ENCODE data around the gene OR7A17.

Gene OR7A17

GRCh38 chr19:14886032-14886431 lies at the start of gene OR7A17:
OR7A17 (minus strand) TSS chr19:14886132; CDS start chr19:14881355, 4,777 bp downstream.
- TF ChIP-seq, protein P1, sequence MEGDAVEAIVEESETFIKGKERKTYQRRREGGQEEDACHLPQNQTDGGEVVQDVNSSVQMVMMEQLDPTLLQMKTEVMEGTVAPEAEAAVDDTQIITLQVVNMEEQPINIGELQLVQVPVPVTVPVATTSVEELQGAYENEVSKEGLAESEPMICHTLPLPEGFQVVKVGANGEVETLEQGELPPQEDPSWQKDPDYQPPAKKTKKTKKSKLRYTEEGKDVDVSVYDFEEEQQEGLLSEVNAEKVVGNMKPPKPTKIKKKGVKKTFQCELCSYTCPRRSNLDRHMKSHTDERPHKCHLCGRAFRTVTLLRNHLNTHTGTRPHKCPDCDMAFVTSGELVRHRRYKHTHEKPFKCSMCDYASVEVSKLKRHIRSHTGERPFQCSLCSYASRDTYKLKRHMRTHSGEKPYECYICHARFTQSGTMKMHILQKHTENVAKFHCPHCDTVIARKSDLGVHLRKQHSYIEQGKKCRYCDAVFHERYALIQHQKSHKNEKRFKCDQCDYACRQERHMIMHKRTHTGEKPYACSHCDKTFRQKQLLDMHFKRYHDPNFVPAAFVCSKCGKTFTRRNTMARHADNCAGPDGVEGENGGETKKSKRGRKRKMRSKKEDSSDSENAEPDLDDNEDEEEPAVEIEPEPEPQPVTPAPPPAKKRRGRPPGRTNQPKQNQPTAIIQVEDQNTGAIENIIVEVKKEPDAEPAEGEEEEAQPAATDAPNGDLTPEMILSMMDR (IDR thresholded peaks at IDR 0.05; ENCODE audit: low read depth, low read length, missing control alignments) = no peak
- no peak within 1 kb of the TSS for H3K4me3 ChIP-seq (ENCODE audit: low read depth, low read length)
- DNase-seq (ENCODE audit: low read depth) = no peak
- in situ Hi-C loops (cut with HindIII; ENCODE audit: low sequenced_read_pairs) = no loop called here

GRCh38 chr19:14933506-14933905 lies 47.6 kb upstream of the OR7A17 start:
- no peak for DNase-seq (ENCODE audit: low read depth)
- in situ Hi-C loops (cut with HindIII; ENCODE audit: low sequenced_read_pairs) = no loop called here
- no peak overlapping the region for H3K4me3 ChIP-seq (ENCODE audit: low read depth, low read length)
- TF ChIP-seq, protein P1 (IDR thresholded peaks at IDR 0.05; ENCODE audit: low read depth, low read length, missing control alignments) = no peak

DNA sequence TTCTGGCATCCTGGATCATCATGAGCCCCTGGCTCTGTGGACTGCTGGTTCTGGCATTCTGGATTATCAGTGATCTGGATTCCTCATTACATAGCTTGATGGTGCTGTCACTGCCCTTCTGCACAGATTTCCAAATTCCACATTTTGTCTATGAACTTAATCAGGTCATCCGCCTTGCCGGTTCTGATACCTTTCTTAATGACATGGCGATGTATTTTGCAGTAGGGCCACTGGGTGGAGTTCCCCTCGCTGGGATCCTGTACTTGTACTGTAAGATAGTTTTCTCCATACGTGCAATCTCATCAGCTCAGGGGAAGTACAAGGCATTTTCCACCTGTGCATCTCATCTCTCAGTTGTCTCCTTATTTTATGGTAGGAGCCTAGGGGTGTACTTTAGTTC lies 30.9 kb upstream of the OR7A17 start:
- H3K4me3 ChIP-seq (ENCODE audit: low read depth, low read length) = no peak overlapping the region

GRCh38 chr19:14915116-14915515 lies 29.2 kb upstream of the OR7A17 start:
- no peak overlapping the region for H3K4me3 ChIP-seq (ENCODE audit: low read depth, low read length)
- in situ Hi-C loops (cut with HindIII; ENCODE audit: low sequenced_read_pairs) = no loop called here
- no peak for DNase-seq (ENCODE audit: low read depth)
- TF ChIP-seq, protein P1 (IDR thresholded peaks at IDR 0.05; ENCODE audit: low read depth, low read length, missing control alignments) = no peak

More for the DNA sequence above, 30.9 kb upstream of the OR7A17 start:
- TF ChIP-seq, protein P1 (IDR thresholded peaks at IDR 0.05; ENCODE audit: low read depth, low read length, missing control alignments) = no peak
- DNase-seq (ENCODE audit: low read depth) = no peak
- in situ Hi-C loops (cut with HindIII; ENCODE audit: low sequenced_read_pairs) = no loop called here

DNA sequence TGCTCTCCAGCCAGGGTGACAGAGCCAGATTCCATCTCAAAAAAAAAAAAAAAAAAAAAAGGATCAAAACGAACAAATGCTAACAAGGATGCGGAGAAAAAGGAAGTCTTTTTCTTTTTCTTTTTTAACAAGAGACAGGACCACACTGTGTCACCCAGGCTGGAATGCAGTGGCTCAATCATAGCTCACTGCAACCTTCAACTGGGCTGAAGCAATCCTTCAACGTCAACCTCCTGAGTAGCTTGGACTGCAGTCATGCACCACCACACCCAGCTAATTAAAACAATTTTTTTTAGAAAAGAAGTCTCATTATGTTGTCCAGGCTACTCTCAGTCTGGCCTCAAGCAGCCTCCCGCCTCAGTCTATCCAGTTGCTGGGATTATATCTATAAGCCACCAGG lies 20.8 kb upstream of the OR7A17 start:
- no peak for DNase-seq (ENCODE audit: low read depth)
- in situ Hi-C loops (cut with HindIII; ENCODE audit: low sequenced_read_pairs) = no loop called here
- TF ChIP-seq, protein P1 (IDR thresholded peaks at IDR 0.05; ENCODE audit: low read depth, low read length, missing control alignments) = no peak
- no peak overlapping the region for H3K4me3 ChIP-seq (ENCODE audit: low read depth, low read length)

- no peak for DNase-seq (ENCODE audit: low read depth)
- TF ChIP-seq, protein P1 (IDR thresholded peaks at IDR 0.05; ENCODE audit: low read depth, low read length, missing control alignments) = no peak
- no peak overlapping the region for H3K4me3 ChIP-seq (ENCODE audit: low read depth, low read length)
- in situ Hi-C loops (cut with HindIII; ENCODE audit: low sequenced_read_pairs) = loop anchor here (5.0 kb wide), 1 partner anchor 56 kb away; no protein-coding TSS in a partner anchor
These were observed 15.8 kb upstream of the OR7A17 start for GRCh38 chr19:14901675-14902260.

Data from astrocyte of the cerebellum (primary cell).